K562 (cell line): ENCODE results near the gene RNF126. TPM values are rescaled to one million over a fixed set of nuclear protein-coding genes. Genes with fewer than 3 reads are reported as not detected.

Experiments used
- BMI1 ChIP-seq: fragments of 150-350 bp; IDR thresholded peaks from 2 replicates; pipeline ENCODE4 v1.6.1; 2014; ENCODE audit warnings: low read length
- CCNT2 ChIP-seq: IDR thresholded peaks from 2 replicates; pipeline ENCODE4 v1.6.1; 2011; ENCODE audit warnings: borderline replicate concordance, low read depth, mild to moderate bottlenecking, moderate library complexity, mixed read lengths, low read length; ENCODE audit not compliant: insufficient read length; ENCODE audit errors: extremely low read depth
- CREM ChIP-seq: IDR thresholded peaks from 2 replicates; pipeline ENCODE4 v1.6.1; 2014; ENCODE audit warnings: antibody characterized with exemption, low read depth
- ELF2 ChIP-seq: fragments of 250-450 bp; sonication (Bioruptor Pico); IDR thresholded peaks from 2 replicates; pipeline ENCODE4 v1.5.0; 2021; ENCODE audit warnings: mild to moderate bottlenecking
- EP400 ChIP-seq: fragments of 450-650 bp; IDR thresholded peaks from 2 replicates; pipeline ENCODE4 v1.6.1; 2017; ENCODE audit warnings: antibody characterized with exemption, mild to moderate bottlenecking, moderate library complexity
- HMGN3 ChIP-seq: IDR thresholded peaks from 2 replicates; pipeline ENCODE4 v1.6.1; 2011; ENCODE audit warnings: borderline replicate concordance, low read depth, mild to moderate bottlenecking, mixed read lengths, low read length; ENCODE audit not compliant: insufficient read length; ENCODE audit errors: extremely low read depth
- MAX ChIP-seq: sonication (generic); formaldehyde crosslinking; IDR thresholded peaks from 2 replicates; pipeline ENCODE4 v1.9.0; 2022; ENCODE audit warnings: mild to moderate bottlenecking, missing genetic modification reagents
- MYC ChIP-seq, 2 experiments: fragments of 250-450 bp in 1 of 2; sonication (Bioruptor Pico) in 1 of 2; IDR thresholded peaks; 2 replicates each; pipeline versions ENCODE4 v1.5.1 to v1.6.1; 2012 to 2021; ENCODE audit warnings: low read depth in 2 of 2, borderline replicate concordance in 1 of 2, improper control_type of control experiment in 1 of 2, low read length in 1 of 2, mild to moderate bottlenecking in 1 of 2, moderate library complexity in 1 of 2
- NKRF ChIP-seq: fragments of 450-650 bp; IDR thresholded peaks from 2 replicates; pipeline ENCODE4 v1.6.1; 2016; ENCODE audit warnings: borderline replicate concordance
- PRPF4 ChIP-seq: fragments of 200-400 bp; formaldehyde crosslinking; IDR thresholded peaks from one replicate; pipeline ENCODE4 v1.6.1; 2017; ENCODE audit warnings: low read length, low read depth, mild to moderate bottlenecking; ENCODE audit not compliant: insufficient read depth, poor library complexity, severe bottlenecking
- TAF1 ChIP-seq: IDR thresholded peaks from 2 replicates; pipeline ENCODE4 v1.6.1; 2011; ENCODE audit warnings: mild to moderate bottlenecking, low read length, moderate library complexity; ENCODE audit not compliant: insufficient read depth, control insufficient read depth, severe bottlenecking; ENCODE audit errors: extremely low read depth
- TBP ChIP-seq: optimal IDR thresholded peaks from 2 replicates; pipeline ENCODE3; 2011; ENCODE audit warnings: low read depth, low read length, improper control_type of control experiment
- TEAD1 ChIP-seq, 2 experiments: fragments of 450-650 bp in 1 of 2; sonication (generic) in 1 of 2; formaldehyde crosslinking; IDR thresholded peaks; 2 replicates each; pipeline versions ENCODE4 v1.4.0 to v1.8.0; 2020 to 2022; ENCODE audit warnings: mild to moderate bottlenecking in 2 of 2, missing genetic modification reagents in 1 of 2
- UBTF ChIP-seq, 2 experiments: IDR thresholded peaks; 2 replicates each; pipeline ENCODE4 v1.6.1; 2012; ENCODE audit warnings: improper control_type of control experiment in 2 of 2, low read depth in 2 of 2, low read length in 2 of 2, borderline replicate concordance in 1 of 2
- USF1 ChIP-seq: sonication (generic); formaldehyde crosslinking; IDR thresholded peaks from 2 replicates; pipeline ENCODE4 v1.9.0; 2022; ENCODE audit warnings: mild to moderate bottlenecking, missing genetic modification reagents
- ZNF143 ChIP-seq: sonication (generic); formaldehyde crosslinking; IDR thresholded peaks from 2 replicates; pipeline ENCODE4 v1.9.0; 2022; ENCODE audit warnings: mild to moderate bottlenecking, missing genetic modification reagents
- ZNF197 ChIP-seq: fragments of 200-800 bp; sonication (Bioruptor generic); IDR thresholded peaks from 2 replicates; pipeline ENCODE4 v1.6.1; 2016; ENCODE audit warnings: low read depth, missing genetic modification characterization, missing compliant biosample characterization
- ZNF3 ChIP-seq: fragments of 250-450 bp; sonication (Bioruptor Pico); IDR thresholded peaks from 2 replicates; pipeline ENCODE4 v1.5.0; 2021; ENCODE audit warnings: mild to moderate bottlenecking, moderate library complexity
- ZNF740 ChIP-seq, 3 experiments: fragments of 200-800 bp in 1 of 3; sonication (Bioruptor generic) in 1 of 3; sonication (generic) in 1 of 3; formaldehyde crosslinking in 1 of 3; IDR thresholded peaks; 2 replicates each; pipeline versions ENCODE4 v1.6.1 to v1.8.0; 2016 to 2022; ENCODE audit warnings: mild to moderate bottlenecking in 2 of 3, missing compliant biosample characterization in 2 of 3, missing genetic modification characterization in 2 of 3, missing genetic modification reagents in 1 of 3
- polyA plus RNA-seq, 8 experiments: library from polyadenylated mRNA; depleted of rRNA in 4 of 8; stranded (reverse) in 5 of 8; unstranded in 3 of 8; fragments of >200 nt; fragmentation: Nextera tagmentation in 2 of 8; fragmentation: Illumina TruSeq in 1 of 8; extraction: Ambion mirVana in 2 of 8; extraction: Trizol in 1 of 8; gene quantifications; 2 replicates each; pipeline versions ENCODE4 v1.2.1 to v1.2.3, GENCODE V29; 2011 to 2014; ENCODE audit warnings: inconsistent platforms in 1 of 8, missing spikeins in 1 of 8
- total RNA-seq, 7 experiments: library from RNA; depleted of rRNA in 6 of 7; stranded (reverse); fragments of >200 nt in 6 of 7; fragmentation: Illumina TruSeq in 2 of 7; extraction: Trizol in 2 of 7; gene quantifications; 2 replicates each; pipeline versions ENCODE4 v1.2.1 to v1.2.3, GENCODE V29; 2011 to 2021; ENCODE audit warnings: low replicate concordance in 1 of 7

RNF126 gene
- total and polyA plus RNA-seq, 9 of the 15 experiments (the other 6 are each of a cell fraction or from before 2014, with no cell fraction given) = 0.27 to 101 (median 12.3) TPM

- no peak for TF ChIP-seq ZNF197 (CRISPR knock-in tag)
- TF ChIP-seq TBP = peak; percentile 40
- 0 out of 2 replicates have a peak, but pooled peaks have one; percentile 3 for TF ChIP-seq ZNF740 (CRISPR knock-in tag; IDR thresholded peaks at IDR 0.05)
- no peak for TF ChIP-seq ZNF740 (tag; IDR thresholded peaks at IDR 0.05)
- no peak for TF ChIP-seq CCNT2
- TF ChIP-seq MYC (IDR thresholded peaks at IDR 0.05; ENCODE audit: low read depth, low read length) = 0 out of 2 replicates have a peak, but pooled peaks have one; percentile 31
- TF ChIP-seq MYC (CRISPR knock-in tag; IDR thresholded peaks at IDR 0.05; ENCODE audit: borderline replicate concordance, low read depth) = no peak
- TF ChIP-seq TEAD1 (CRISPR knock-in tag; IDR thresholded peaks at IDR 0.05) = 0 out of 4 replicates have a peak, but pooled peaks of 1 of the 2 experiments have one; percentile 40
- 0 out of 2 replicates have a peak, but pooled peaks have one; percentile 5 for TF ChIP-seq CREM
- TF ChIP-seq HMGN3 = no peak
- TF ChIP-seq ELF2 = 0 out of 2 replicates have a peak, but pooled peaks have one; percentile 38
- TF ChIP-seq ZNF3 (CRISPR knock-in tag) = no peak
- no peak for TF ChIP-seq PRPF4
- TF ChIP-seq NKRF = 0 out of 2 replicates have a peak, but pooled peaks have one; percentile 48
- 0 out of 2 replicates have a peak, but pooled peaks have one; percentile 29 for TF ChIP-seq USF1 (CRISPR knock-in tag)
- TF ChIP-seq EP400 = peak; percentile 62
- 0 out of 4 replicates have a peak, but pooled peaks of 1 of the 2 experiments have one; percentile 14 for TF ChIP-seq UBTF (IDR thresholded peaks at IDR 0.05; ENCODE audit: borderline replicate concordance in 1 of 2, low read depth in 2 of 2, low read length in 2 of 2)
- TF ChIP-seq TAF1 = peak; percentile 44
- TF ChIP-seq ZNF143 (CRISPR knock-in tag) = 0 out of 2 replicates have a peak, but pooled peaks have one; percentile 5
- peak; percentile 79 for TF ChIP-seq MAX (CRISPR knock-in tag)
- no peak for TF ChIP-seq BMI1
Observed at GRCh38 chr19:632579-633067, 30.4 kb downstream of the RNF126 start (continued).
